GM13977 (cell line): ENCODE measurements around the gene ZNF467.

Experiments used
- DNase-seq: peaks from one replicate; pipeline ENCODE4 v3.0.0; 2012; ENCODE audit warnings: low spot score
- CTCF ChIP-seq: IDR thresholded peaks from 2 replicates; pipeline ENCODE4 v1.5.1; 2012; ENCODE audit warnings: mild to moderate bottlenecking, control low read depth; ENCODE audit not compliant: insufficient read depth; ENCODE audit errors: extremely low read depth, missing control alignments
- in situ Hi-C: fragments of 300-500 bp; cut with MboI; formaldehyde crosslinking; loops from one replicate; pipeline ENCODE4 v1.12.0; 2022; ENCODE audit warnings: low sequenced_read_pairs, low pct_unique_long_range_greater_than_20kb, mixed read lengths, inconsistent platforms; ENCODE audit not compliant: unreplicated experiment

The ZNF467 gene

DNA sequence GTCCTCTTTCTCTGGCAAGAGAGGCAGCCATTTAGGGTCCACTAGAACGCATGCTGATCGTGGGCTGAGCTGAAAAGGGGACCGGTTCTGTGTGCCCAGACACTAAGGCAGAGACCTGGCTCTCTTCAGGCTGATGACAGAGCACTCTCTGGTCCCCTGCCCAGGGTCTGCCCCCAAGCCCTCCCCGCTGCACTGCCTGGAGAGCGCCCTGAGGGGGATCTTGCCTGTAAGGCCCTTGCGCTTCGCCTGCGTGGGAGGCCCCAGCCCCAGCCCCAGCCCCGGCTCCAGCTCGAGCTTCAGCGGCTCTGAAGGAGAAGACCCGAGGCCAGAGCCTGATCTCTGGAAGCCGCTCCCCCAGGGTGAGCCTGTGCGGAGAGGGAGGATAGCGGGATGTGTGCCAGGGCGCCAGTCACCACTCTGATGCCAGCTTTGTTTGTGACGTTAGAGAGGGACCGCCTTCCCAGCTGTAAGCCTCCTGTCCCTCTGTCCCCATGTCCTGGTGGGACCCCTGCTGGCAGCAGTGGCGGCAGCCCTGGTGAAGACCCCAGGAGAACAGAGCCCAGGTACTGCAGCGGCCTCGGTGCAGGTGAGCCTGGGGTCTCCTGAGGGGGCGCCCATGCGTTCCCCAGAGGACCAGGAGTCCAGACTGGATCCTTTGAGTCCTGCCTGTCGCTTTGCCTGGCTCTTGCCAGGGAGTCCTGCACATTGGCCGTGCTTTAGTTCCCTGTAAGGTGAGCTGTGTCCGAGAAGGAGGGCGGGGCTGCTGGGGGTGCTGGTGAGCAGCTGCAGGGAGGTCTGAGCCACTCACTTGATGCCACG is 43.2 kb downstream of the ZNF467 start:
- TF ChIP-seq CTCF: peak; percentile 6
- in situ Hi-C loops: no loop called here

GRCh38 chr7:149729586-149729982 is 43.8 kb downstream of the ZNF467 start:
- TF ChIP-seq CTCF: no peak
- no peak for DNase-seq
- in situ Hi-C loops: no loop called here

More for the DNA sequence above, 43.2 kb downstream of the ZNF467 start:
- DNase-seq: no peak

DNA sequence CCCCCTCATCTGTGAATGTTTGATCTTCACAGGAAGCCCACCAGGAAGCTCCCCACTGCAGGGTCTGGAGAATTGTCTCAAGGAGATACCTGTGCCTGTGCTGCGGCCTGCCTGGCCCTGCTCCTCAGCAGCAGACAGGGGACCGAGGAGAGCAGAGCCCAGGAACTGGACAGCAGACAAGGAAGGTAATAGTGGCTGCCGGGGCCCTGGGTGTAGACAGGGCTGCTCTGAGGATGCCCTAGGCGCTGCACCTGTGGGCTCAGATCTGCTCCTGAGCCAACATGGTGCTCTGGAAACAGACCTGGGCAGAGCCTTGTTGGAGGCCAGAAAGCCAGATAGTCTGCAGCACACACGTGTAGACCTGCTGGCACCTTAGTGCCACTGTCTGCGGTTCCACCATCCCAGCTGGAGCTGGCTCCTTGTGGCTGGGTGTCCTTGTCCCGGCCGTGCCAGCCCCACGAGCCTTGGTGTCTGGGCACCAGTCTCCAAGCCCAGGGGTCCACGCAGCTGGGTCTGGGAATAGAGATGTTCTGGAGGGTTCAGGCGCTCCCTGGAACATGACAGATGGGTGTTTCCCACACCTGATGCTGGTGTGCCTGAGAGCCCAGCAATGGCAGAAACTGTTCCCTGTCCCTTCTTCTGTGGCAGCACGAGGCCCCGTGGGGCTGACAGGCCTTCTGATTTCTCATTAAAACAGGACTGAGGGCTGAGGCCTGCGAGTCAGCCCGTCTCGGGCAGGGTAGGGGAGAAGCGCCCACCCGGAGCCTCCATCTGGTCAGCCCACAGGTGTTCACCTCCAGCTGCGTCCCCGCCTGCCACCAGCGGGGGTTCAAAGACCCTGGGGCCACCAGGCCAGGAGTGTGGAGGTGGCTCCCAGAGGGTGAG is 44.7 kb downstream of the ZNF467 start:
- no peak for DNase-seq
- TF ChIP-seq CTCF: no peak
- in situ Hi-C loops: no loop called here

DNA sequence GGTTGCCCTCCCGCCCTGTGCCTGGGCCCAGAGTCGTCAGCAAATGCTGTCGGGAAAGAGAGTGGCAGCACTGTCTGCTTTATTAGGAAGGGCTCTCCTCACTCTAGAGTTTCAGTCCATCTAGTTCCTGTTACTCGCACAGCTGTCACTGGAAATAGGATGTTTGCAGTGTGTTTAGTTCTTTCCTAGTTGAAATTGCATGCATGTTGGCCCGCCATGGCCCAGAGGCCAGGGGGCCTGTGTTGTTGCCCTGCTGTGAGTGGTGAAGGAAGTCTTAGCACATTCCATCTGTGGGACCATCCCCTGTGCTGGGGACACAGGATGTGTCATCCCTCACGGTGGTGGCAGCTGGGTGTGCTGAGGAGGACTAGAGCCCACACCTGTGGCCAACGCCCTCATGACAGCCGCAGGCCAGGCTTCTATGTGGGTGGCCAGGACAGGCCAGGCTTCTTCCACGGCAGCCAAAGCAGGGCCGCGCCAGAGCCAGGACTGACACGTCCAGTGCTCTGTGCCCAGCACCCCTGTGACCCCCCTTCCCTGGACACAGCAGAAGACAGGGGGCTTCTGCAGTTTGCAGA is 45.4 kb downstream of the ZNF467 start:
- in situ Hi-C loops: no loop called here
- no peak for TF ChIP-seq CTCF
- DNase-seq: no peak

GRCh38 chr7:149727053-149727898 is 46.1 kb downstream of the ZNF467 start:
- no peak for TF ChIP-seq CTCF
- no peak for DNase-seq
- in situ Hi-C loops: no loop called here

GRCh38 chr7:149725916-149726315 is 47.5 kb downstream of the ZNF467 start:
- no peak for DNase-seq
- no peak for TF ChIP-seq CTCF
- in situ Hi-C loops: no loop called here
